Sigmoid colon (tissue), 4 donors: ENCODE measurements around the gene PANK2.

Experiments
- CTCF ChIP-seq, 4 experiments: fragments of 450-650 bp in 3 of 4; fragments of 200-600 bp in 1 of 4; IDR thresholded peaks; one replicate each; pipeline ENCODE4 v1.5.1; 2016 to 2019; ENCODE audit warnings: antibody characterized with exemption in 4 of 4, mild to moderate bottlenecking in 3 of 4, moderate library complexity in 2 of 4
- POLR2AphosphoS5 ChIP-seq, 4 donors: sonication (generic); formaldehyde crosslinking; IDR thresholded peaks; one replicate each; pipeline ENCODE4 v1.6.1; 2017; ENCODE audit warnings: antibody characterized with exemption in 4 of 4

GRCh38 chr20:3914446-3914845 lies 25.3 kb downstream of the PANK2 start:
- no peak for TF ChIP-seq CTCF (IDR thresholded peaks at IDR 0.05)
- no peak for TF ChIP-seq POLR2AphosphoS5 (IDR thresholded peaks at IDR 0.05)
